ENCODE measurements around the gene GCGR.

Gene GCGR

GRCh38 chr17:81849457-81849856, 45.5 kb downstream of the GCGR start:
- in situ Hi-C loops (cut with MboI; ENCODE audit: low pct_unique_long_range_greater_than_20kb, low sequenced_read_pairs, unreplicated experiment), result no loop called here
- no peak for TF ChIP-seq CTCF (IDR thresholded peaks at IDR 0.05; ENCODE audit: extremely low read depth, insufficient read depth, missing control alignments)
- no peak for DNase-seq (ENCODE audit: low spot score)

- DNase-seq (ENCODE audit: low spot score), result no peak
- in situ Hi-C loops (cut with MboI; ENCODE audit: low pct_unique_long_range_greater_than_20kb, low sequenced_read_pairs, unreplicated experiment), result no loop called here
- no peak for TF ChIP-seq CTCF (IDR thresholded peaks at IDR 0.05; ENCODE audit: extremely low read depth, insufficient read depth, missing control alignments)
Observed at GRCh38 chr17:81851423-81851822, 47.5 kb downstream of the GCGR start.

GRCh38 chr17:81852237-81852636, 48.3 kb downstream of the GCGR start:
- DNase-seq (ENCODE audit: low spot score), result no peak
- in situ Hi-C loops (cut with MboI; ENCODE audit: low pct_unique_long_range_greater_than_20kb, low sequenced_read_pairs, unreplicated experiment), result no loop called here
- no peak for TF ChIP-seq CTCF (IDR thresholded peaks at IDR 0.05; ENCODE audit: extremely low read depth, insufficient read depth, missing control alignments)

GRCh38 chr17:81854974-81855774, 51.2 kb downstream of the GCGR start:
- TF ChIP-seq CTCF (IDR thresholded peaks at IDR 0.05; ENCODE audit: extremely low read depth, insufficient read depth, missing control alignments), result no peak
- DNase-seq (ENCODE audit: low spot score), result no peak
- in situ Hi-C loops (cut with MboI; ENCODE audit: low pct_unique_long_range_greater_than_20kb, low sequenced_read_pairs, unreplicated experiment), result no loop called here

GRCh38 chr17:81858170-81858966, 54.4 kb downstream of the GCGR start:
- DNase-seq (ENCODE audit: low spot score), result no peak
- in situ Hi-C loops (cut with MboI; ENCODE audit: low pct_unique_long_range_greater_than_20kb, low sequenced_read_pairs, unreplicated experiment), result no loop called here

More at GRCh38 chr17:81858170-81858966, 54.4 kb downstream of the GCGR start:
- no peak for TF ChIP-seq CTCF (IDR thresholded peaks at IDR 0.05; ENCODE audit: extremely low read depth, insufficient read depth, missing control alignments)

Data from GM13977 (cell line).